H9 (cell line): ENCODE results near the gene TBC1D8. TPM values are rescaled to one million over a fixed set of nuclear protein-coding genes. Genes with fewer than 3 reads are reported as not detected.

ENCODE experiments used
- DNase-seq: peaks from one replicate; pipeline ENCODE4 v3.0.0-alpha.2; 2017
- H2AFZ ChIP-seq: one replicate; pipeline ENCODE4 v1.6.1; 2013; ENCODE audit warnings: mild to moderate bottlenecking, low read length, control low read depth, moderate library complexity
- H2AK5ac ChIP-seq: 2 replicates; pipeline ENCODE4 v1.6.1; 2013; ENCODE audit warnings: low read length, control low read depth, mixed read lengths; ENCODE audit not compliant: insufficient read length
- H2BK120ac ChIP-seq: one replicate; pipeline ENCODE4 v1.6.1; 2013; ENCODE audit warnings: low read depth, mild to moderate bottlenecking, low read length, control low read depth, inconsistent platforms; ENCODE audit not compliant: poor library complexity, severe bottlenecking
- H2BK12ac ChIP-seq: 2 replicates; pipeline ENCODE4 v1.6.1; 2013; ENCODE audit warnings: low read length, control low read depth, mixed read lengths, low read depth; ENCODE audit not compliant: insufficient read length
- H2BK15ac ChIP-seq: 2 replicates; pipeline ENCODE4 v1.6.1; 2013; ENCODE audit warnings: low read depth, low read length, control low read depth
- H2BK20ac ChIP-seq: one replicate; pipeline ENCODE4 v1.6.1; 2013; ENCODE audit warnings: low read depth, mild to moderate bottlenecking, low read length, control low read depth, inconsistent platforms; ENCODE audit not compliant: poor library complexity, severe bottlenecking
- H2BK5ac ChIP-seq: 2 replicates; pipeline ENCODE4 v1.6.1; 2013; ENCODE audit warnings: low read length, control low read depth, mixed read lengths; ENCODE audit not compliant: insufficient read length
- H3K14ac ChIP-seq: 2 replicates; pipeline ENCODE4 v1.6.1; 2013; ENCODE audit warnings: low read length, control low read depth; ENCODE audit not compliant: insufficient read depth
- H3K18ac ChIP-seq: 2 replicates; pipeline ENCODE4 v1.6.1; 2013; ENCODE audit warnings: low read depth, mild to moderate bottlenecking, mixed read lengths, low read length, control low read depth; ENCODE audit not compliant: insufficient read length
- H3K23ac ChIP-seq: 2 replicates; pipeline ENCODE4 v1.6.1; 2013; ENCODE audit warnings: low read length, control low read depth, mixed read lengths, low read depth; ENCODE audit not compliant: insufficient read length
- H3K23me2 ChIP-seq: 2 replicates; pipeline ENCODE4 v1.6.1; 2013; ENCODE audit warnings: low read depth, mild to moderate bottlenecking, mixed read lengths, low read length, control low read depth; ENCODE audit not compliant: insufficient read length, poor library complexity, severe bottlenecking
- H3K27ac ChIP-seq: 2 replicates; pipeline ENCODE4 v1.5.1; 2013; ENCODE audit warnings: low read length, control low read depth, mixed read lengths, low read depth; ENCODE audit not compliant: insufficient read length
- H3K27me3 ChIP-seq: 2 replicates; pipeline ENCODE4 v1.6.1; 2013; ENCODE audit warnings: low read length, control low read depth, inconsistent platforms; ENCODE audit not compliant: insufficient read depth
- H3K4ac ChIP-seq: 2 replicates; pipeline ENCODE4 v1.6.1; 2013; ENCODE audit warnings: low read depth, mild to moderate bottlenecking, control low read depth, inconsistent platforms, low read length, moderate library complexity
- H3K4me1 ChIP-seq: 2 replicates; pipeline ENCODE4 v1.6.1; 2013; ENCODE audit warnings: low read length, control low read depth, inconsistent platforms; ENCODE audit not compliant: insufficient read depth
- H3K4me2 ChIP-seq: 2 replicates; pipeline ENCODE4 v1.6.1; 2013; ENCODE audit warnings: low read length, control low read depth, mixed read lengths; ENCODE audit not compliant: insufficient read length, insufficient read depth
- H3K56ac ChIP-seq: 2 replicates; pipeline ENCODE4 v1.6.1; 2013; ENCODE audit warnings: low read depth, mild to moderate bottlenecking, mixed read lengths, low read length, control low read depth; ENCODE audit not compliant: insufficient read length
- H3K79me1 ChIP-seq: 2 replicates; pipeline ENCODE4 v1.6.1; 2013; ENCODE audit warnings: low read depth, mild to moderate bottlenecking, moderate library complexity, low read length, control low read depth, inconsistent platforms; ENCODE audit not compliant: insufficient read depth, poor library complexity, severe bottlenecking
- H3K79me2 ChIP-seq: 2 replicates; pipeline ENCODE4 v1.6.1; 2013; ENCODE audit warnings: low read length, control low read depth, inconsistent platforms; ENCODE audit not compliant: insufficient read depth
- H3K9ac ChIP-seq: 2 replicates; pipeline ENCODE4 v1.6.1; 2013; ENCODE audit warnings: low read length, control low read depth, mixed read lengths; ENCODE audit not compliant: insufficient read length; ENCODE audit errors: extremely low read depth
- H3K9me3 ChIP-seq: one replicate; pipeline ENCODE4 v1.6.1; 2013; ENCODE audit warnings: low read depth, low read length, inconsistent platforms; ENCODE audit not compliant: control insufficient read depth
- H3T11ph ChIP-seq: one replicate; pipeline ENCODE4 v1.6.1; 2013; ENCODE audit warnings: mild to moderate bottlenecking, low read length, control low read depth, inconsistent platforms
- H4K20me1 ChIP-seq: one replicate; pipeline ENCODE4 v1.6.1; 2013; ENCODE audit not compliant: control insufficient read depth, insufficient read length, insufficient read depth
- H4K5ac ChIP-seq: 2 replicates; pipeline ENCODE4 v1.6.1; 2013; ENCODE audit warnings: low read depth, mild to moderate bottlenecking, mixed read lengths, low read length, control low read depth; ENCODE audit not compliant: insufficient read length
- H4K8ac ChIP-seq: replicated peaks from 2 replicates; pipeline ENCODE4 v1.6.1; 2013; ENCODE audit warnings: low read length, control low read depth, mixed read lengths, low read depth; ENCODE audit not compliant: insufficient read length
- H4K91ac ChIP-seq: 2 replicates; pipeline ENCODE4 v1.6.1; 2013; ENCODE audit warnings: low read depth, mild to moderate bottlenecking, moderate library complexity, mixed read lengths, low read length, control low read depth; ENCODE audit not compliant: insufficient read length
- H3K27ac Mint-ChIP-seq, 3 experiments: 2 replicates in 2 of 3; 3 replicates in 1 of 3; pipeline ENCODE4 v1.8.0; 2020 to 2021; ENCODE audit warnings: mixed read lengths in 3 of 3, mild to moderate bottlenecking in 1 of 3, moderate library complexity in 1 of 3
- H3K27me3 Mint-ChIP-seq: 2 replicates; pipeline ENCODE4 v1.8.0; 2021; ENCODE audit warnings: low read depth, mild to moderate bottlenecking, moderate library complexity, mixed read lengths
- H3K36me3 Mint-ChIP-seq, 3 experiments: 2 replicates in 2 of 3; 3 replicates in 1 of 3; pipeline ENCODE4 v1.8.0; 2020 to 2021; ENCODE audit warnings: low read depth in 3 of 3, mixed read lengths in 3 of 3; ENCODE audit not compliant: insufficient read depth in 1 of 3
- H3K4me1 Mint-ChIP-seq, 2 experiments: 2 replicates each; pipeline ENCODE4 v1.8.0; 2020; ENCODE audit warnings: mixed read lengths in 2 of 2
- H3K4me3 Mint-ChIP-seq, 2 experiments: 2 replicates in 1 of 2; 3 replicates in 1 of 2; pipeline ENCODE4 v1.8.0; 2020 to 2021; ENCODE audit warnings: mild to moderate bottlenecking in 2 of 2, mixed read lengths in 2 of 2, moderate library complexity in 1 of 2
- H3K9me3 Mint-ChIP-seq, 2 experiments: 2 replicates in 1 of 2; 3 replicates in 1 of 2; pipeline ENCODE4 v1.8.0; 2020; ENCODE audit warnings: mild to moderate bottlenecking in 2 of 2, mixed read lengths in 2 of 2, moderate library complexity in 1 of 2
- WGBS: extraction: QIAGEN DNeasy Blood & Tissue Kit; methylation state at CpG from one replicate; pipeline ENCODE4 v1.1.7; 2013; ENCODE audit warnings: missing lambda C conversion rate, low lambda C conversion rate, mixed read lengths; ENCODE audit not compliant: insufficient read length; ENCODE audit errors: extremely low coverage; 5-methylcytosine and 5-hydroxymethylcytosine counted together
- total RNA-seq: library from RNA; stranded (reverse); gene quantifications from 2 replicates; pipeline ENCODE4 v1.2.1, GENCODE V29; 2021
- TF ChIP-seq, protein P1 (sequence below): fragments of 200-600 bp; sonication (generic); conservative IDR thresholded peaks from 3 replicates; pipeline ENCODE4 v1.8.0; 2021; ENCODE audit warnings: antibody characterized with exemption, mild to moderate bottlenecking

Gene TBC1D8
- total RNA-seq, 1 experiment from 2014 or later: 16.6 TPM

- H3K4me3 Mint-ChIP-seq: peak overlapping the region; percentile 87 to 98
- H4K20me1 ChIP-seq: no peaks in the 10 kb centered on the region
- peak overlapping the region; percentile 89 for H3K18ac ChIP-seq
- DNase-seq: no peak
- no peak overlapping the region for H3T11ph ChIP-seq
- peak overlapping the region; percentile 3 for H4K91ac ChIP-seq
- H2BK120ac ChIP-seq: no peak overlapping the region
- peaks cover 11% of the 10 kb centered on the region for H3K27me3 Mint-ChIP-seq
- H3K79me2 ChIP-seq: peaks cover 15% of the 10 kb centered on the region; the same call in 1 of the 2 replicates
- no peaks in the 10 kb centered on the region for H3K79me1 ChIP-seq
- H2AK5ac ChIP-seq: no peak overlapping the region
- H4K8ac ChIP-seq: no peak overlapping the region
- H3K27ac ChIP-seq: no peak overlapping the region
- peak overlapping the region; percentile 3; the same call in 1 of the 2 replicates for H3K4ac ChIP-seq
- H3K23ac ChIP-seq: no peak overlapping the region
- WGBS: no CpG with 5 or more reads among the region's 26 CpGs
- peaks cover 29 to 40% of the 10 kb centered on the region in 2 experiments for H3K4me1 Mint-ChIP-seq
- H3K9ac ChIP-seq: peak overlapping the region; percentile 96
- H4K5ac ChIP-seq: peak overlapping the region; percentile 14
- H2BK15ac ChIP-seq: no peak overlapping the region
- H3K9me3 ChIP-seq: no peaks in the 10 kb centered on the region
- H3K36me3 Mint-ChIP-seq: peaks cover 49 to 54% (median 53%) of the 10 kb centered on the region in 3 experiments
- H3K27me3 ChIP-seq: no peaks in the 10 kb centered on the region
- H2BK12ac ChIP-seq: no peak overlapping the region
- H3K4me2 ChIP-seq: peak overlapping the region; percentile 83
- H2AFZ ChIP-seq: no peak overlapping the region
- H2BK20ac ChIP-seq: no peak overlapping the region
- H3K56ac ChIP-seq: peak overlapping the region; percentile 70
- H3K27ac Mint-ChIP-seq: peak overlapping the region; percentile 95 to 99 (median 98)
- TF ChIP-seq, protein P1, sequence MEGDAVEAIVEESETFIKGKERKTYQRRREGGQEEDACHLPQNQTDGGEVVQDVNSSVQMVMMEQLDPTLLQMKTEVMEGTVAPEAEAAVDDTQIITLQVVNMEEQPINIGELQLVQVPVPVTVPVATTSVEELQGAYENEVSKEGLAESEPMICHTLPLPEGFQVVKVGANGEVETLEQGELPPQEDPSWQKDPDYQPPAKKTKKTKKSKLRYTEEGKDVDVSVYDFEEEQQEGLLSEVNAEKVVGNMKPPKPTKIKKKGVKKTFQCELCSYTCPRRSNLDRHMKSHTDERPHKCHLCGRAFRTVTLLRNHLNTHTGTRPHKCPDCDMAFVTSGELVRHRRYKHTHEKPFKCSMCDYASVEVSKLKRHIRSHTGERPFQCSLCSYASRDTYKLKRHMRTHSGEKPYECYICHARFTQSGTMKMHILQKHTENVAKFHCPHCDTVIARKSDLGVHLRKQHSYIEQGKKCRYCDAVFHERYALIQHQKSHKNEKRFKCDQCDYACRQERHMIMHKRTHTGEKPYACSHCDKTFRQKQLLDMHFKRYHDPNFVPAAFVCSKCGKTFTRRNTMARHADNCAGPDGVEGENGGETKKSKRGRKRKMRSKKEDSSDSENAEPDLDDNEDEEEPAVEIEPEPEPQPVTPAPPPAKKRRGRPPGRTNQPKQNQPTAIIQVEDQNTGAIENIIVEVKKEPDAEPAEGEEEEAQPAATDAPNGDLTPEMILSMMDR: no peak
- peak overlapping the region; percentile 7 for H2BK5ac ChIP-seq
- peaks cover 8% of the 10 kb centered on the region for H3K23me2 ChIP-seq
- H3K4me1 ChIP-seq: peaks cover 3% of the 10 kb centered on the region; the same call in 1 of the 2 replicates
- H3K9me3 Mint-ChIP-seq: peaks cover 5% of the 10 kb centered on the region in 2 experiments; a peak in 4 of 5 replicates
- H3K14ac ChIP-seq: peak overlapping the region; percentile 96
Observed at GRCh38 chr2:101002562-101003277, 148.5 kb downstream of the TBC1D8 start.
